ENCODE data around the gene CMC4.

Gene CMC4

DNA sequence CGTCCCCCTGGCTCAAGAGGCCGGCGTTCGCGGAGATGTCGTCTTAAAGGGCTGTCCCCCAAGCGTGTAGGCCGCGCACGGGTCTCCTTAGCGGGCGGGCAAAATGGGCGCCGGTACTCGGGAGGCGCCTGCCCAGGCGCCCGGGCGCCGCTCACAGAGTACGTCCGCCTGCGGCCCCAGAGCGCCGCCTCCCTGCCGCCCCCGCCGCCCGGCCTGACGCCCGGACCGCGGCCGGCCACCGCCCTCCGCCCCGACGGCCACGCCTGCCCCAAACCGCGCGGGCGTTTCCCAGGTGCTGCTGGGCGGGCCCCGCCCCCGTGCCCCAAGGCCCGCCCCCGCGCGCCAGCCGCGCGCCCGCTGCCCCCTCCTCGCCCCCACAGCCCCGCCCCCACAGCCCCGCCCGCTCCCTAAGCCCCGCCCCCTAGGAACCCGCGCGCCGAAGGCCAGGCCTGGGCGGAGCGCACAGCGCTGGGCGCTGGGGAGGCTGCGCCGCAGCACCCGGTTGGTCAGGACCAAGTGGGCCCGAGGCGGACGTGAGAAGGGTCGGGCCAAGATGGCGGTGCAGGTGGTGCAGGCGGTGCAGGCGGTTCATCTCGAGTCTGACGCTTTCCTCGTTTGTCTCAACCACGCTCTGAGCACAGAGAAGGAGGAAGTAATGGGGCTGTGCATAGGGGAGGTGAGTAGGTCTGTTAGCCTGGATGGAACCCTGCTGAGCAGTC is at the start of gene CMC4, which contains the start of the genes BRCC3 and MTCP1:
Gene CMC4, minus strand, starts transcription at position 162 of the 719 bp plus-strand sequence. CDS start 7,113 bp downstream, outside the sequence.
Gene BRCC3, plus strand, starts transcription at position 534 of the 719 bp plus-strand sequence. Its CDS starts 20 bp downstream, at position 554.
Gene MTCP1, minus strand, starts transcription at position 162 of the 719 bp plus-strand sequence. CDS start 5,126 bp downstream, outside the sequence.
- peak; percentile 67 for DNase-seq (ENCODE audit: low read depth)

GRCh38 chrX:155115174-155115819 is 44.4 kb upstream of the CMC4 start:
- no peak for DNase-seq (ENCODE audit: low read depth)

DNA sequence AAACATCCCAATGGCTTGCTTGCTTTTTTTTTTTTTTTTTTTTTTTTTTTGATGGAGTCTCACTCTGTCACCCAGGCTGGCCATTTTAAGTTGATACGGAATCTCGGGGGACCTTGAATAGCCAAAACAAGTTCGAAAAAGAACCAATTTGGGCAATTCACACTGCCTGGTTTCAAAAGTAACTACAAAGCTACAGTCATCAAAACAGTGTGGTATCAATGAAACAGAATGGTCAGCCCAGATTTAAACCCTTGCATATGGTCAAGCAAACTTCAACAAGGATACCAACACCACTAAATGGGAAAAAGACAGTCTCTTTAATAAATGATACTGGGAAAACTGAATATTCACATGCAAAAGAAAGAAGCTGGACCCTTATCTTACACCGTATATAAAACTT is 42.2 kb upstream of the CMC4 start:
- no peak for DNase-seq (ENCODE audit: low read depth)

- DNase-seq (ENCODE audit: low read depth): no peak
Observed at GRCh38 chrX:155112171-155112570, 41.2 kb upstream of the CMC4 start.

DNA sequence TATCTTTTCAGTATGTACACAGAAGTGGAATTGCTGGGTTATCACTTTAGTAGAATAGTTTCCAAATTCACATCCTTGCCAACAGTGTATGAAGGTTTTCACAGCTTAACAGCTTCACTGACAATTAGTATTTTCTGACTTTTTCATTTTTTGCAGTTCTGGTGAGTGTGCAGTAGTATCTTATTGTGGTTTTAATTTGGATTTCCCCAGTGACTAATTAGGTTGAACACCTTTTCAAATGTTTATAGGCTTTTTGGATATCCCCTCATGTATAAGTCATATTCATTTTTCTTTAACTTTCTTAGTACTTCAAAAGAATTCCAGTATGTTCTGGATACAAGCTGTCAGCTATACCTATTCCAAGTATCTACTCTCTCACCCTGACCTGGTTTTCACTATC is 37.5 kb upstream of the CMC4 start:
- DNase-seq (ENCODE audit: low read depth): no peak

- DNase-seq (ENCODE audit: low read depth): no peak
Observed at GRCh38 chrX:155105919-155106318, 35.0 kb upstream of the CMC4 start.

DNA sequence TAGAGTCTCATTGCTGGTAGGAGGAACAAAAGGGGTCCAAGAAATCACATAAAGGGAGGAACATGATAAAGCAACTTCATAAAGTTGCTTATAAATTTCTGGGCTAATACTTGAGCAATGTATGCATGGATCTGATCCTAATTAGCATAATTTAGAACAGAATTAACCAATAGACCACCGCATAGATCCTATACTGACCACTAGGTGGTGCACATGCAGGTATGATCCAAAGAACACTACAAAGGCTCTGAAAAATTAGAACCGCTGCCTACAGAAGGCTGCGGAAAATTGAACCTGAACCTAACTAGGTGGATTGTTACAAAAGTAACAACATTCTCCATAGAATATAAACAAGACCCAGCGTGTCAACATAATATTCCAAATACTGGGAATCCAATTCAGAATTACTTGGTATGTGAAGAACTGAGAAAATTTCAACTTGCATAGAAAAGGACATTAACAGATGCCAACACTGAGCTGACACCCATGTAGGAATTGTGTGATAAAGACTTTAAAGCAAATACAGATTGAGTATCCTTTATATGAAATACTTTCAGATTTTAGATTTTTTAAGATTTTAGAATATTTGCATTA is 23.6 kb upstream of the CMC4 start:
- DNase-seq (ENCODE audit: low read depth): peak; percentile 23

- peak; percentile 48 for DNase-seq (ENCODE audit: low read depth)
Observed at GRCh38 chrX:155086961-155087735, 16.2 kb upstream of the CMC4 start.

DNA sequence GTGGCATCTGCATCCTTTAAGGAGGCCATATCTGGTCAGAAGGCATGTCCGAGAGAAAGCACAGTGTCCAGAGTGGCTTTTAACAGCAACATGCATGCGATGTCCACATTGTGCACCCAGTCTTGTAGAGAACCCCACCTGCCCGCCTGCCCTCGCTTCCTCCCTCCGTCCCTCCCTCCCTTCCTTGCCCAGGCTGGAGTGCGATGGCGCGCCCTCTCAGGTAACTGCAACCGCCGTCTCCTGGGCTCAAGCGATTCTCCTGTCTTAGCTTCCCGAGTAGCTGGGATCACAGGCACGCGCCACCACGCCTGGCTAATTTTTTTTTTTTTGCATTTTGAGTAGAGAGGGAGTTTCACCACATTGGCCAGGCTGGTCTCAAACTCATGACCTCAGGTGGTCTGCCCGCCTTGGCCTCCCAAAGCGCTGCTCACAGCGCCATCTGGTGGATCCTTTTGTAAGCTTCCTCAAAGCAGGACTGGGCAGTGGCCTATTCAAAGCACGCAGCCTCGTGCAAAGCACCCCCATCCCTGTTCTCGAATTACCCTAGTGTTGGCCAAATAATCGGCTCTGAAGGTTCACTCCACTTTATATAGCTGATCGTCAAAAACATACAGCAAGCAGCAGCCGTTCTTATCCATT is 15.4 kb upstream of the CMC4 start:
- DNase-seq (ENCODE audit: low read depth): peak; percentile 26

DNA sequence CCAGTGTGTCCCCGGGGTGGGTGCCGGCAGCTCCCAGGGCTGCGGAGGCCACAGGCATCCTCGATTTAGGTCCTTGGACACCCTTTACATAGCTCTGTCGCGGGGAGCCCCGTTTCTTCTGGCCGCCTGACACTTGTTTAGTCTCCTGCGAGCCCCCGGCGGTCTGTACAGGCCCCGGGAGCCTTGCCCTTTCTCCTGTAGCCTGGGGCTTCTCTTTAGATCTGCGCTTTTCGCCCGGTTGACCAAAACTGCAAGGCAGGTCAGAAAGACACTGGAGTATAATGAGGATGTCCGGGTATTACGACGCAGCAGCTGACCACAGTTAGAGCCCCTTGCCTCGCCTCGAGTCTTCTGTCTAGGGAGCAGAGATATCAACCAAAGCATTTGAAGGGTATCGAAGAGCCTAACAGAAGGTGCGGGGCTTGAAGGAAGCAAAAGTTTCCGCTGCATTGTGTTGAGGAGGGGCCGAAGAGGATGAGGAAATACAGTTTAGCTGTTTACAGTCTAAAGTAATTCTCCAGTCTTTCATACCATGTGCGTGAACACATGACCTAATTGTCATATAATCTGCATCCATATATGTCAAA is 851 bp upstream of the CMC4 start:
- no peak for DNase-seq (ENCODE audit: low read depth)

- DNase-seq (ENCODE audit: low read depth): no peak
Observed at GRCh38 chrX:155070663-155070974, 317 bp downstream of the CMC4 start.

DNA sequence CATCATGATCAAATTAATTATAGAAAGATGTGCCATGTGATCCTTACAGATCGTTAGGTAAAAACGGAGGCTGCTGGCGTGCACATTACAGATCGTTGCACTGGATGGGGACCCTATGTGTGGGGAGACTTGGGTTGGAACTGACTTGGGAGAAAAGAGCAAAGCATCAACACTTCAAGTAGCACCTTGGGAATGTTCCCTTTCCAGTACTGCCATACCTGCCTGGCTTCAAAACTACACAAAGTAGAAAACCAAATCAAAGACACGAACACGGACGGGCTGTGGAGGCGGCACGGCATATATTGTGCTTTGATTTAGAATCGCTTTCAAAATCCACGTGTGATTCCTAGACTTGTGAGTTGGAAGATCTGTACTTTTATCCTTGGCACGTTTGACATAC is 898 bp downstream of the CMC4 start:
- DNase-seq (ENCODE audit: low read depth): no peak

DNA sequence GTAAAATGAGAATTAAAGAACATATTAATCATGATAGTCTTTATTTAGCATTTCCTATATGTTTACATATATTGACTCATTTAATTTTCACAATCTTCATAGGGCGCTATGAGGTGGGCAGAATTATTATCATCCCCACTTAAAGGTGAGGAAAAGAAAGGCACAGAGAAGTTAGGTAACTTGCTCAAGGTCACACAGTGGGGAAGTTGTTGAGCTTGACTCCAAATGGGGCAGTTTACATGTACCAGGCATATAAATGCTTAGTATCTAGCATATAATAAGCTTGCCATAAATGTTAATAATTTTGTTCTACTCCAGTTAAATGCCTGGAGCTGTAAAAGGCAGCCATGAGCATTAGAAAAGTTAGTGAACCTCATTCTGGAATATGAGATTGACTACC is 1.5 kb downstream of the CMC4 start:
- no peak for DNase-seq (ENCODE audit: low read depth)

- peak; percentile 50 for DNase-seq (ENCODE audit: low read depth)
Observed at GRCh38 chrX:155068165-155068564, 2.8 kb downstream of the CMC4 start.

- peak; percentile 85 for DNase-seq (ENCODE audit: low read depth)
Observed at GRCh38 chrX:155065035-155065734, 5.8 kb downstream of the CMC4 start.

- DNase-seq (ENCODE audit: low read depth): no peak
Observed at GRCh38 chrX:155061760-155062159, 9.2 kb downstream of the CMC4 start.

- DNase-seq (ENCODE audit: low read depth): peak; percentile 62
Observed at GRCh38 chrX:155056877-155057792, 13.8 kb downstream of the CMC4 start.

GRCh38 chrX:155056471-155056870 is 14.5 kb downstream of the CMC4 start:
- DNase-seq (ENCODE audit: low read depth): no peak

DNA sequence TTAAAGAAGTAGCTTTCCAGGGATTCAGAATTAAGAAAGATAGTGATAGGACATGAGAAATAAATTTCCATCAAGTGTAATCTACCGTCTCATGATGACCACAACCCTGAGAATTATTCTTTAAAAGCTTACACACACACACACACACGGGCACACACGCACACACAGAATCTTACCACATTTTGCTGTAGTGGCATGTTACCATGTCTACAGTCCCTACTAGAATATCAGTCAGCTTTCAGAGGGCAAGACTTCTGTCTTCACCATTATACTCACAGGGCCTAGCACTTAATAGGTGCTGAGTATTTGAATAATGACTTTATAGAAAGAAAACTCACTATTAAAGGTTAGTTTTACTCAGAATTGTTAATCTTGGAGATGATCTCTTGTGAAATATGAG is 15.4 kb downstream of the CMC4 start:
- DNase-seq (ENCODE audit: low read depth): no peak

GRCh38 chrX:155054255-155054654 is 16.7 kb downstream of the CMC4 start:
- DNase-seq (ENCODE audit: low read depth): no peak
